ENCODE results near the gene POGLUT3. TPM values are rescaled to one million over a fixed set of nuclear protein-coding genes. Genes with fewer than 3 reads are reported as not detected.

Gene POGLUT3
- total RNA-seq, 1 donor = 68.1 TPM

GRCh38 chr11:108501396-108501795 is 3.2 kb upstream of the POGLUT3 start:
- no peak overlapping the region for H3K4me3 ChIP-seq (ENCODE audit: low read depth, low read length)
- TF ChIP-seq CTCF (IDR thresholded peaks at IDR 0.05; ENCODE audit: insufficient read depth, low read length) = no peak
- DNase-seq (ENCODE audit: low read depth) = peak; percentile 14

GRCh38 chr11:108500721-108501120 is 2.5 kb upstream of the POGLUT3 start:
- DNase-seq (ENCODE audit: low read depth) = no peak
- no peak for TF ChIP-seq CTCF (IDR thresholded peaks at IDR 0.05; ENCODE audit: insufficient read depth, low read length)
- no peak overlapping the region for H3K4me3 ChIP-seq (ENCODE audit: low read depth, low read length)

GRCh38 chr11:108500169-108500568 is 2.0 kb upstream of the POGLUT3 start:
- TF ChIP-seq CTCF (IDR thresholded peaks at IDR 0.05; ENCODE audit: insufficient read depth, low read length) = no peak
- DNase-seq (ENCODE audit: low read depth) = no peak
- no peak overlapping the region for H3K4me3 ChIP-seq (ENCODE audit: low read depth, low read length)

- DNase-seq (ENCODE audit: low read depth) = no peak
- no peak for TF ChIP-seq CTCF (IDR thresholded peaks at IDR 0.05; ENCODE audit: insufficient read depth, low read length)
- peak overlapping the region; percentile 68 for H3K4me3 ChIP-seq (ENCODE audit: low read depth, low read length)
Measured at GRCh38 chr11:108498816-108499408, 728 bp upstream of the POGLUT3 start.

- H3K4me3 ChIP-seq (ENCODE audit: low read depth, low read length) = peak overlapping the region; percentile 68
- no peak for TF ChIP-seq CTCF (IDR thresholded peaks at IDR 0.05; ENCODE audit: insufficient read depth, low read length)
- peak; percentile 99 for DNase-seq (ENCODE audit: low read depth)
Measured at GRCh38 chr11:108497317-108498045, 703 bp downstream of the POGLUT3 start.

- peak overlapping the region; percentile 68 for H3K4me3 ChIP-seq (ENCODE audit: low read depth, low read length)
- DNase-seq (ENCODE audit: low read depth) = peak; percentile 27
- TF ChIP-seq CTCF (IDR thresholded peaks at IDR 0.05; ENCODE audit: insufficient read depth, low read length) = no peak
Measured at GRCh38 chr11:108496643-108497256, 1.4 kb downstream of the POGLUT3 start.
